GM23338 (cell line): ENCODE measurements around the gene ADGRB2. TPM values are rescaled to one million over a fixed set of nuclear protein-coding genes. Genes with fewer than 3 reads are reported as not detected.

ENCODE experiments used
- ATAC-seq: fragments of 200-7000 bp; cut with Tn5 transposase; 3 replicates; pipeline ENCODE4 v1.9.1; 2020
- DNase-seq: peaks from one replicate; pipeline ENCODE4 v3.0.0-alpha.2; 2015; ENCODE audit warnings: low spot score
- H2AFZ ChIP-seq: fragments of 200-600 bp; sonication (generic); 2 replicates; pipeline ENCODE4 v1.8.0; 2016; ENCODE audit warnings: antibody characterized with exemption, mild to moderate bottlenecking, moderate library complexity
- H3F3A ChIP-seq: fragments of 200-600 bp; sonication (generic); replicated peaks from 2 replicates; pipeline ENCODE4 v1.8.0; 2017; ENCODE audit warnings: antibody characterized with exemption, mixed run types, low read depth
- H3K27ac ChIP-seq: fragments of 200-600 bp; sonication (generic); 2 replicates; pipeline ENCODE4 v1.6.1; 2016; ENCODE audit warnings: low read depth
- H3K27me3 ChIP-seq: fragments of 200-600 bp; sonication (generic); 2 replicates; pipeline ENCODE4 v1.8.0; 2016; ENCODE audit warnings: mild to moderate bottlenecking, mixed run types, moderate library complexity; ENCODE audit not compliant: insufficient read depth
- H3K36me3 ChIP-seq: fragments of 200-600 bp; sonication (generic); 2 replicates; pipeline ENCODE4 v1.8.0; 2016; ENCODE audit warnings: mild to moderate bottlenecking; ENCODE audit not compliant: insufficient read depth
- H3K4me1 ChIP-seq: fragments of 200-600 bp; sonication (generic); 2 replicates; pipeline ENCODE4 v1.8.0; 2016; ENCODE audit warnings: mild to moderate bottlenecking, moderate library complexity; ENCODE audit not compliant: insufficient read depth
- H3K4me2 ChIP-seq: fragments of 200-600 bp; sonication (generic); 2 replicates; pipeline ENCODE4 v1.7.1; 2017; ENCODE audit warnings: mixed run types
- H3K4me3 ChIP-seq: fragments of 200-600 bp; sonication (generic); 2 replicates; pipeline ENCODE4 v1.6.1; 2016; ENCODE audit warnings: mixed run types
- H3K79me2 ChIP-seq: fragments of 200-600 bp; sonication (generic); replicated peaks from 2 replicates; pipeline ENCODE4 v1.8.0; 2017; ENCODE audit warnings: mild to moderate bottlenecking; ENCODE audit not compliant: insufficient read depth
- H3K9me2 ChIP-seq: fragments of 200-600 bp; sonication (generic); 2 replicates; pipeline ENCODE4 v1.8.0; 2017; ENCODE audit not compliant: insufficient read depth
- H4K20me1 ChIP-seq: fragments of 200-600 bp; sonication (generic); replicated peaks from 2 replicates; pipeline ENCODE4 v1.8.0; 2017; ENCODE audit warnings: mild to moderate bottlenecking; ENCODE audit not compliant: insufficient read depth
- H3K27ac Mint-ChIP-seq: 2 replicates; pipeline ENCODE4 v1.8.0; 2020; ENCODE audit warnings: inconsistent platforms, mild to moderate bottlenecking, moderate library complexity, mixed read lengths
- H3K27me3 Mint-ChIP-seq: 3 replicates; pipeline ENCODE4 v1.8.0; 2022; ENCODE audit warnings: low read depth, mild to moderate bottlenecking, moderate library complexity, mixed read lengths, inconsistent platforms; ENCODE audit not compliant: insufficient read depth, poor library complexity
- H3K36me3 Mint-ChIP-seq: 3 replicates; pipeline ENCODE4 v1.8.0; 2021; ENCODE audit warnings: low read depth, mild to moderate bottlenecking, inconsistent platforms, moderate library complexity, mixed read lengths
- H3K4me1 Mint-ChIP-seq: 3 replicates; pipeline ENCODE4 v1.8.0; 2020; ENCODE audit warnings: mild to moderate bottlenecking, inconsistent platforms, mixed read lengths
- H3K4me3 Mint-ChIP-seq: 3 replicates; pipeline ENCODE4 v1.8.0; 2021; ENCODE audit warnings: moderate library complexity, mild to moderate bottlenecking, inconsistent platforms, mixed read lengths
- H3K9me3 Mint-ChIP-seq: 3 replicates; pipeline ENCODE4 v1.8.0; 2020; ENCODE audit warnings: moderate library complexity, mild to moderate bottlenecking, inconsistent platforms, mixed read lengths
- CREB1 ChIP-seq: fragments of 250-450 bp; sonication (Bioruptor Pico); IDR thresholded peaks from 2 replicates; pipeline ENCODE4 v1.5.0; 2020; ENCODE audit warnings: low read depth, mild to moderate bottlenecking, moderate library complexity
- CTCF ChIP-seq, 2 experiments: fragments of 200-600 bp in 1 of 2; sonication (generic) in 1 of 2; conservative IDR thresholded peaks; 2 replicates each; pipeline versions ENCODE4 v1.5.1 to v1.6.1; 2016 to 2017; ENCODE audit warnings: antibody characterized with exemption in 2 of 2, low read depth in 2 of 2, mild to moderate bottlenecking in 2 of 2, moderate library complexity in 1 of 2
- ETS1 ChIP-seq: IDR thresholded peaks from 2 replicates; pipeline ENCODE4 v1.6.1; 2016; ENCODE audit warnings: antibody characterized with exemption
- EZH2 ChIP-seq: fragments of 200-600 bp; sonication (generic); IDR thresholded peaks from one replicate; pipeline ENCODE4 v1.8.0; 2017; ENCODE audit warnings: antibody characterized with exemption, mild to moderate bottlenecking, low read depth; ENCODE audit not compliant: unreplicated experiment
- EZH2phosphoT487 ChIP-seq: fragments of 200-600 bp; sonication (generic); IDR thresholded peaks from one replicate; pipeline ENCODE4 v1.8.1; 2018; ENCODE audit warnings: antibody characterized with exemption; ENCODE audit not compliant: unreplicated experiment
- JUNB ChIP-seq: IDR thresholded peaks from one replicate; pipeline ENCODE4 v1.6.1; 2016; ENCODE audit warnings: antibody characterized with exemption; ENCODE audit not compliant: unreplicated experiment
- NANOG ChIP-seq: IDR thresholded peaks from 2 replicates; pipeline ENCODE4 v1.6.1; 2016; ENCODE audit warnings: antibody characterized with exemption, borderline replicate concordance
- POLR2AphosphoS5 ChIP-seq: IDR thresholded peaks from 2 replicates; pipeline ENCODE4 v1.6.1; 2016; ENCODE audit warnings: antibody characterized with exemption, low read depth
- REST ChIP-seq: IDR thresholded peaks from one replicate; pipeline ENCODE4 v1.6.1; 2018; ENCODE audit warnings: antibody characterized with exemption; ENCODE audit not compliant: unreplicated experiment
- STAT1 ChIP-seq: IDR thresholded peaks from one replicate; pipeline ENCODE4 v1.6.1; 2016; ENCODE audit warnings: antibody characterized with exemption; ENCODE audit not compliant: unreplicated experiment
- ZNF114 ChIP-seq: fragments of 250-450 bp; sonication (Bioruptor Pico); IDR thresholded peaks from 2 replicates; pipeline ENCODE4 v1.5.0; 2020; ENCODE audit warnings: mild to moderate bottlenecking, moderate library complexity
- ZNF331 ChIP-seq: fragments of 250-450 bp; sonication (Bioruptor Pico); IDR thresholded peaks from 2 replicates; pipeline ENCODE4 v1.5.0; 2020; ENCODE audit warnings: low read depth, mild to moderate bottlenecking, moderate library complexity
- ZNF462 ChIP-seq: fragments of 250-450 bp; sonication (Bioruptor Pico); IDR thresholded peaks from 2 replicates; pipeline ENCODE4 v1.5.0; 2020; ENCODE audit warnings: mild to moderate bottlenecking, moderate library complexity
- polyA plus RNA-seq: library from polyadenylated mRNA; unstranded; fragments of >200 nt; fragmentation: Nextera tagmentation; extraction: Ambion mirVana; gene quantifications from 2 replicates; pipeline ENCODE4 v1.2.1, GENCODE V29; 2016
- total RNA-seq: library from RNA; depleted of rRNA; stranded (reverse); fragments of >200 nt; shearing (Covaris generic); gene quantifications from 2 replicates; pipeline ENCODE4 v1.2.3, GENCODE V29; 2014

ADGRB2 gene
- total and polyA plus RNA-seq, 2 experiments from 2014 or later, result 8.0 to 27.8 TPM

- H3K36me3 ChIP-seq, result no peaks in the 10 kb centered on the region
- H3K4me1 Mint-ChIP-seq, result peaks cover 41% of the 10 kb centered on the region
- H3K4me3 Mint-ChIP-seq, result no peak overlapping the region; the same call in 2 of the 3 replicates
- no peaks in the 10 kb centered on the region for H4K20me1 ChIP-seq
- no peaks in the 10 kb centered on the region for H3K36me3 Mint-ChIP-seq
- H3K9me2 ChIP-seq, result no peaks in the 10 kb centered on the region
- no peaks in the 10 kb centered on the region for H3K27me3 ChIP-seq
- H3K9me3 Mint-ChIP-seq, result no peaks in the 10 kb centered on the region
- H3K27ac ChIP-seq, result no peak overlapping the region
- H3K27ac Mint-ChIP-seq, result no peak overlapping the region
- H3K27me3 Mint-ChIP-seq, result peaks cover 24% of the 10 kb centered on the region
- ATAC-seq (no peak), DNase-seq (no peak)
- H2AFZ ChIP-seq, result no peak overlapping the region
- H3K4me1 ChIP-seq, result peaks cover 32% of the 10 kb centered on the region
- no peak overlapping the region for H3K4me3 ChIP-seq
- 0 out of 2 replicates have a peak, but pooled peaks cover 13% of the 10 kb centered on the region for H3F3A ChIP-seq
- TF ChIP-seq STAT1 (no peak), ZNF114 (CRISPR knock-in tag) (no peak), EZH2 (no peak), REST (no peak), ETS1 (no peak), ZNF331 (no peak), ZNF462 (CRISPR knock-in tag) (no peak), EZH2phosphoT487 (no peak), JUNB (no peak), POLR2AphosphoS5 (no peak), CREB1 (CRISPR knock-in tag) (no peak), CTCF (conservative IDR thresholded peaks at IDR 0.05; ENCODE audit: low read depth in 2 of 2) (no peak), NANOG (no peak)
- H3K79me2 ChIP-seq, result no peaks in the 10 kb centered on the region
- no peak overlapping the region for H3K4me2 ChIP-seq
These were observed 20.3 kb upstream of the ADGRB2 start for GRCh38 chr1:31784356-31785019.
